IMR-90 (cell line): ENCODE measurements around the gene NUDT11. TPM values are rescaled to one million over a fixed set of nuclear protein-coding genes. Genes with fewer than 3 reads are reported as not detected.

ENCODE experiments used
- ATAC-seq: fragments of 200-7000 bp; cut with Tn5 transposase; 2 replicates; pipeline ENCODE4 v1.9.1; 2020; ENCODE audit warnings: low read depth, mild to moderate bottlenecking, moderate library complexity
- BruUV-seq: library from RNA; stranded (reverse); fragments of 400-500 nt; replicated peaks from 2 replicates; lab custom pipeline; 2021; lab: Mats Ljungman, UMichigan
- CTCF ChIA-PET: fragments of 300-600 bp; formaldehyde crosslinking; extraction: SDS; loops from one replicate; lab custom pipeline; 2021; ENCODE audit warnings: antibody characterized with exemption; lab: Yijun Ruan, JAX
- POLR2A ChIA-PET: fragments of 300-600 bp; sonication (Branson Sonifier 250); formaldehyde crosslinking; loops from one replicate; lab custom pipeline; 2022; ENCODE audit warnings: antibody characterized with exemption; ENCODE audit not compliant: unreplicated experiment; lab: Charles Lee
- DNase-seq: peaks from one replicate; pipeline ENCODE4 v3.0.0; 2013
- H2AFZ ChIP-seq: replicated peaks from 2 replicates; pipeline ENCODE3; 2013; ENCODE audit warnings: low read length, mild to moderate bottlenecking; ENCODE audit not compliant: poor library complexity
- H2AK5ac ChIP-seq: 2 replicates; pipeline ENCODE4 v1.6.1; 2013; ENCODE audit warnings: low read depth, low read length, inconsistent platforms
- H2AK9ac ChIP-seq: replicated peaks from 2 replicates; pipeline ENCODE3; 2013; ENCODE audit warnings: mild to moderate bottlenecking, low read depth, low read length, moderate library complexity; ENCODE audit not compliant: poor library complexity
- H2BK120ac ChIP-seq: 2 replicates; pipeline ENCODE4 v1.6.1; 2013; ENCODE audit warnings: low read depth, low read length, inconsistent platforms
- H2BK15ac ChIP-seq: 3 replicates; pipeline ENCODE4 v1.6.1; 2013; ENCODE audit warnings: low read depth, low read length, inconsistent platforms
- H2BK20ac ChIP-seq: 2 replicates; pipeline ENCODE4 v1.6.1; 2013; ENCODE audit warnings: low read depth, mild to moderate bottlenecking, inconsistent platforms, low read length, moderate library complexity
- H2BK5ac ChIP-seq: 2 replicates; pipeline ENCODE4 v1.6.1; 2013; ENCODE audit warnings: mild to moderate bottlenecking, low read depth, low read length, inconsistent platforms; ENCODE audit not compliant: poor library complexity, severe bottlenecking
- H3K14ac ChIP-seq: replicated peaks from 2 replicates; pipeline ENCODE4 v1.6.1; 2013; ENCODE audit warnings: low read depth, low read length, inconsistent platforms
- H3K18ac ChIP-seq: 2 replicates; pipeline ENCODE4 v1.6.1; 2013; ENCODE audit warnings: low read depth, low read length, control low read depth
- H3K23ac ChIP-seq: 2 replicates; pipeline ENCODE4 v1.6.1; 2013; ENCODE audit warnings: low read depth, low read length, inconsistent platforms
- H3K27ac ChIP-seq: 2 replicates; pipeline ENCODE4 v1.5.1; 2013; ENCODE audit warnings: mild to moderate bottlenecking, control low read depth, low read length; ENCODE audit not compliant: insufficient read depth
- H3K27me3 ChIP-seq: 2 replicates; pipeline ENCODE4 v1.6.1; 2013; ENCODE audit warnings: low read length; ENCODE audit not compliant: control insufficient read depth, insufficient read depth
- H3K36me3 ChIP-seq: 2 replicates; pipeline ENCODE4 v1.6.1; 2013; ENCODE audit warnings: low read length, mixed read lengths; ENCODE audit not compliant: control insufficient read depth, insufficient read depth
- H3K4ac ChIP-seq: 2 replicates; pipeline ENCODE4 v1.6.1; 2013; ENCODE audit warnings: low read depth, low read length, inconsistent platforms
- H3K4me1 ChIP-seq: 2 replicates; pipeline ENCODE4 v1.6.1; 2013; ENCODE audit warnings: low read length, mixed read lengths; ENCODE audit not compliant: control insufficient read depth, insufficient read depth
- H3K4me2 ChIP-seq: 2 replicates; pipeline ENCODE4 v1.6.1; 2013; ENCODE audit warnings: low read depth, mild to moderate bottlenecking, control low read depth, low read length, moderate library complexity
- H3K4me3 ChIP-seq: 2 replicates; pipeline ENCODE4 v1.5.1; 2013; ENCODE audit warnings: low read depth, mild to moderate bottlenecking, control low read depth, low read length, moderate library complexity; ENCODE audit not compliant: insufficient read depth
- H3K56ac ChIP-seq: 2 replicates; pipeline ENCODE4 v1.6.1; 2013; ENCODE audit warnings: low read length, inconsistent platforms; ENCODE audit not compliant: insufficient read depth; ENCODE audit errors: extremely low read depth
- H3K79me1 ChIP-seq, 2 experiments: 2 replicates each; pipeline ENCODE4 v1.6.1; 2013; ENCODE audit warnings: low read length in 2 of 2, inconsistent platforms in 1 of 2, low read depth in 1 of 2
- H3K9ac ChIP-seq: 2 replicates; pipeline ENCODE4 v1.6.1; 2013; ENCODE audit warnings: low read depth, low read length, control low read depth
- H3K9me1 ChIP-seq: 2 replicates; pipeline ENCODE4 v1.6.1; 2013; ENCODE audit warnings: low read length, inconsistent platforms; ENCODE audit not compliant: insufficient read depth
- H3K9me3 ChIP-seq: 2 replicates; pipeline ENCODE4 v1.6.1; 2013; ENCODE audit warnings: low read length; ENCODE audit not compliant: control insufficient read depth, insufficient read depth
- H4K20me1 ChIP-seq: 2 replicates; pipeline ENCODE4 v1.6.1; 2013; ENCODE audit warnings: low read length, inconsistent platforms; ENCODE audit not compliant: insufficient read depth
- H4K5ac ChIP-seq: 2 replicates; pipeline ENCODE4 v1.6.1; 2013; ENCODE audit warnings: mild to moderate bottlenecking, low read depth, low read length, control low read depth
- H4K8ac ChIP-seq, 2 experiments: 2 replicates each; pipeline ENCODE4 v1.6.1; 2013; ENCODE audit warnings: low read depth in 2 of 2, low read length in 2 of 2, control low read depth in 1 of 2, inconsistent platforms in 1 of 2
- H4K91ac ChIP-seq: 2 replicates; pipeline ENCODE4 v1.6.1; 2013; ENCODE audit warnings: low read depth, low read length, inconsistent platforms; ENCODE audit not compliant: insufficient read depth
- BHLHE40 ChIP-seq: fragments of 150-350 bp; IDR thresholded peaks from 2 replicates; pipeline ENCODE4 v1.6.1; 2016; ENCODE audit warnings: mild to moderate bottlenecking, low read depth, low read length
- CTCF ChIP-seq: conservative IDR thresholded peaks from 2 replicates; pipeline ENCODE4 v1.5.1; 2012; ENCODE audit warnings: mild to moderate bottlenecking, low read depth, low read length, improper control_type of control experiment
- RAD21 ChIP-seq: IDR thresholded peaks from 2 replicates; pipeline ENCODE4 v1.6.1; 2012; ENCODE audit warnings: low read length, improper control_type of control experiment
- RCOR1 ChIP-seq: IDR thresholded peaks from 2 replicates; pipeline ENCODE4 v1.6.1; 2012; ENCODE audit warnings: mild to moderate bottlenecking, low read length, improper control_type of control experiment; ENCODE audit not compliant: insufficient replicate concordance
- WGBS, 2 experiments: methylation state at CpG; one replicate each; pipeline versions ENCODE4 v1.1.5 to v1.1.7; 2013; ENCODE audit warnings: missing lambda C conversion rate in 2 of 2; ENCODE audit not compliant: insufficient read length in 1 of 2; ENCODE audit errors: extremely low coverage in 2 of 2; 5-methylcytosine and 5-hydroxymethylcytosine counted together
- dilution Hi-C: fragments of 300-500 bp; cut with HindIII; formaldehyde crosslinking; loops from one replicate; pipeline ENCODE4 v1.14.3; 2018; ENCODE audit warnings: low sequenced_read_pairs; ENCODE audit not compliant: unreplicated experiment
- in situ Hi-C: fragments of 300-500 bp; cut with MboI; formaldehyde crosslinking; loops from 3 replicates; pipeline ENCODE4 v1.14.3; 2019; ENCODE audit warnings: low sequenced_read_pairs, inconsistent platforms, mixed read lengths
- intact Hi-C: fragments of 100-400 bp; cut with micrococcal nuclease; formaldehyde crosslinking; loops from 2 replicates; pipeline ENCODE4 v1.10.0; 2022
- polyA plus RNA-seq, 3 experiments: library from polyadenylated mRNA; depleted of rRNA; stranded (reverse); fragments of >200 nt; gene quantifications; 2 replicates each; pipeline ENCODE4 v1.2.3, GENCODE V29; 2012; ENCODE audit warnings: low replicate concordance in 1 of 3
- total RNA-seq: library from RNA; depleted of rRNA; stranded (reverse); fragments of >200 nt; gene quantifications from 2 replicates; pipeline ENCODE4 v1.2.3, GENCODE V29; 2012

Gene NUDT11
- total and polyA plus RNA-seq, 2 of the 4 experiments (the other 2 are of a cell fraction): 12.6 to 13.8 TPM

GRCh38 chrX:51459125-51459524 is 37.3 kb downstream of the NUDT11 start:
- H4K20me1 ChIP-seq: no peaks in the 10 kb centered on the region
- no peak overlapping the region for H2BK15ac ChIP-seq
- no peaks in the 10 kb centered on the region for H3K79me1 ChIP-seq
- no peak overlapping the region for H3K4me2 ChIP-seq
- no peak overlapping the region for H4K8ac ChIP-seq
- H3K36me3 ChIP-seq: no peaks in the 10 kb centered on the region
- no CpG with 5 or more reads among the region's 1 CpG for WGBS, 2 experiments
- H4K5ac ChIP-seq: no peak overlapping the region
- H3K4ac ChIP-seq: no peak overlapping the region
- H2BK20ac ChIP-seq: no peak overlapping the region
- DNase-seq (peak; percentile 13), ATAC-seq (no peak)
- in situ Hi-C loops: no loop called here
- H3K9ac ChIP-seq: no peak overlapping the region
- H3K9me3 ChIP-seq: no peaks in the 10 kb centered on the region
- intact Hi-C loops: loop anchor here (10.0 kb wide), 1 partner anchor 764 kb away; no protein-coding TSS in a partner anchor
- no peaks in the 10 kb centered on the region for H3K9me1 ChIP-seq
- BruUV-seq: no TSS peak
- dilution Hi-C loops: no loop called here
- H4K91ac ChIP-seq: no peak overlapping the region
- no peak overlapping the region for H2AK9ac ChIP-seq
- H3K4me3 ChIP-seq: no peak overlapping the region
- H3K23ac ChIP-seq: no peak overlapping the region
- TF ChIP-seq RAD21 (no peak), BHLHE40 (no peak), CTCF (peak; percentile 36), RCOR1 (no peak)
- H3K4me1 ChIP-seq: no peaks in the 10 kb centered on the region
- H3K27me3 ChIP-seq: peaks cover 11% of the 10 kb centered on the region
- H3K14ac ChIP-seq: no peak overlapping the region
- H2AFZ ChIP-seq: no peak overlapping the region
- CTCF ChIA-PET: interaction anchor here (0.5 to 0.6 kb wide), 3 partner anchors 12 to 199 kb away, joined by 3 read pairs; no protein-coding TSS in a partner anchor
- no peak overlapping the region for H2BK5ac ChIP-seq
- H2AK5ac ChIP-seq: no peak overlapping the region
- H3K56ac ChIP-seq: no peak overlapping the region
- no peak overlapping the region for H3K27ac ChIP-seq
- POLR2A ChIA-PET: no interaction called here
- H2BK120ac ChIP-seq: no peak overlapping the region
- no peak overlapping the region for H3K18ac ChIP-seq
